Caki2 (cell line): ENCODE data around the gene PRPF8. TPM values are rescaled to one million over a fixed set of nuclear protein-coding genes. Genes with fewer than 3 reads are reported as not detected.
"Not testable (repeated sequence)": the region's sequence is repeated elsewhere in the genome, so short reads cannot be mapped to it uniquely, and the experiment has no call there.

Experiments
- DNase-seq: peaks from one replicate; pipeline ENCODE4 v3.0.0-alpha.2; 2015; ENCODE audit warnings: low read depth
- in situ Hi-C: cut with HindIII; loops from 2 replicates; pipeline ENCODE4 v1.10.0; 2016; ENCODE audit warnings: low sequenced_read_pairs, low pct_unique_long_range_greater_than_20kb, mixed read lengths
- total RNA-seq: library from RNA; depleted of rRNA; stranded (reverse); fragments of >200 nt; shearing (Covaris generic); gene quantifications from 2 replicates; pipeline ENCODE4 v1.2.3, GENCODE V29; 2014; ENCODE audit warnings: low replicate concordance; rRNA removed

Gene PRPF8
- total RNA-seq: 81.9 and 102 TPM in 2 replicates

- peak; percentile 94 for DNase-seq
- in situ Hi-C loops: no loop called here
Observed at GRCh38 chr17:1684378-1685189, at the start of gene PRPF8. Gene PRPF8 (minus strand): TSS chr17:1684867. CDS start chr17:1684571, 296 bp downstream.

DNA sequence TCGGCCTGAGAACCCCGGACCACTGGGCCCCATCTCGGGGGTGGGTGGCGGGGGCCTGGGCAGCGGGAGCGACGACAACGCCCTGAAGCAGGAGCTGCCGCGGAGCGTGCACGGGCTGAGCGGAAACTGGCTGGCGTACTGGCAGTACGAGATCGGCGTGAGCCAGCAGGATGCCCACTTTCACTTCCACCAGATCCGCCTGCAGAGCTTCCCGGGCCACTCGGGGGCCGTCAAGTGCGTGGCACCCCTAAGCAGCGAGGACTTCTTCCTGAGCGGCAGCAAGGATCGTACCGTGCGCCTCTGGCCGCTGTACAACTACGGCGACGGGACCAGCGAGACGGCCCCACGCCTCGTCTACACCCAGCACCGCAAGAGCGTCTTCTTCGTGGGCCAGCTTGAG lies 49.1 kb upstream of the PRPF8 start:
- in situ Hi-C loops: no loop called here
- DNase-seq: no peak

DNA sequence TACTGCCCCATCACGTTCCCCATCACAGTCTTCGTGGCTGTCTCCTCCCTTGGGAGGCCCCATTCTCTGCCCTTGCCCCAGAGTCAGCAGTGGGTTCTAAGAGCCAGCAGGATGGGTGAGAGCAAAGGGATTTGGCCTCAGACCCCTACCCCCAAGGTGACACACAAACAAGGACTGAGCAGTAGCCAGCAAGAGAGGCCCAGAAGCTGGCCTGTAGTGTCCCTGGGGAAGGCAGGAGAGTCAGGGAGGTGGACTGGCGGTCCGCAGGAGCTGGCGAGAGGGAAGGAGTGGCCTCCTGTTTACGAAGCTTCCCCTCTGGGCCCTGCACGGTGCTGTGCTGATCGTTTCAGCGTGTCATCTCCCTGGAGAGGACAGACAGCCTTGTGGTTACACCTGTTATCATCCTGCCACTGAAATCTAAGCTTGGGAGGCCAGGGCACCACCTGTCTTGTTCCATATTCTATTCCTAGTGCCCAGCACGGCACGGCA lies 48.2 kb upstream of the PRPF8 start:
- no peak for DNase-seq
- in situ Hi-C loops: no loop called here

DNA sequence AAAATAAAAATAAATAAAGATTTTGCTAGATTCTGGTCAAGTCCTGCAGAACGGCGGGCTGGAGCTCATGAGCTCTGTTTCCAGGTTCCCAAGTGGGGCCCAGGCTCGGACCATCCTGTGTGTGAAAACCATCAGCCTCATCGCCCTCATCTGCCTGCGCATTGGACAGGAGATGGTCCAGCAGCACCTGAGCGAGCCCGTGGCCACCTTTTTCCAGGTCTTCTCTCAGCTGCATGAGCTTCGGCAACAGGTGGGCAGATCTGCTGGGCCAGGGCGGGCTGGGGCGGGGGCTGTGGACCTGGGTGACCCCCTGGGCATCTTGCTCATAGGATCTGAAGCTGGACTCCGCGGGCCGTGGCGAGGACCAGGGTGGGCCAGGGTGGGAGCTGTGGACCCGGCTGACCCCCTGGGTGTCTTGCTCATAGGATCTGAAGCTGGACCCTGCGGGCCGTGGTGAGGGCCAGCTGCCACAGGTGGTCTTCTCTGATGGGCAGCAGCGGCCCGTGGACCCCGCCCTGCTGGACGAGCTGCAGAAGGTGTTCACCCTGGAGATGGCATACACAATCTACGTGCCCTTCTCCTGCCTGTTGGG lies 47.7 kb upstream of the PRPF8 start:
- DNase-seq: no peak
- in situ Hi-C loops: no loop called here

DNA sequence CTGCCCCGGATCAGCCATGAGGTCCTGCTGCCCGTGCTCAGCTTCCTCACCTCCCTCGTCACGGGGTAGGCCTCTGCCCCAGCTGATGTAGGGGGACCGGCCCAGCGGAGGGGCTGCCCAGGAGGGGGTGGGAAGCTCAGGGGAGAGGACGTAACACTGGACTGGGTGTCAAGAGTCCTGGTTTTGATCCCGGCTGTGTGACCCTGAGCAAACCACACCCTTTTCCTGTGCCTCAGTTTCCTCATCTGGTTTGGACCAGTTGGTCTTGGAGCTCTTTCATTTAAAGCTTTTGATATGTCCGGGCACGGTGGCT lies 46.5 kb upstream of the PRPF8 start:
- no peak for DNase-seq
- in situ Hi-C loops: no loop called here

DNA sequence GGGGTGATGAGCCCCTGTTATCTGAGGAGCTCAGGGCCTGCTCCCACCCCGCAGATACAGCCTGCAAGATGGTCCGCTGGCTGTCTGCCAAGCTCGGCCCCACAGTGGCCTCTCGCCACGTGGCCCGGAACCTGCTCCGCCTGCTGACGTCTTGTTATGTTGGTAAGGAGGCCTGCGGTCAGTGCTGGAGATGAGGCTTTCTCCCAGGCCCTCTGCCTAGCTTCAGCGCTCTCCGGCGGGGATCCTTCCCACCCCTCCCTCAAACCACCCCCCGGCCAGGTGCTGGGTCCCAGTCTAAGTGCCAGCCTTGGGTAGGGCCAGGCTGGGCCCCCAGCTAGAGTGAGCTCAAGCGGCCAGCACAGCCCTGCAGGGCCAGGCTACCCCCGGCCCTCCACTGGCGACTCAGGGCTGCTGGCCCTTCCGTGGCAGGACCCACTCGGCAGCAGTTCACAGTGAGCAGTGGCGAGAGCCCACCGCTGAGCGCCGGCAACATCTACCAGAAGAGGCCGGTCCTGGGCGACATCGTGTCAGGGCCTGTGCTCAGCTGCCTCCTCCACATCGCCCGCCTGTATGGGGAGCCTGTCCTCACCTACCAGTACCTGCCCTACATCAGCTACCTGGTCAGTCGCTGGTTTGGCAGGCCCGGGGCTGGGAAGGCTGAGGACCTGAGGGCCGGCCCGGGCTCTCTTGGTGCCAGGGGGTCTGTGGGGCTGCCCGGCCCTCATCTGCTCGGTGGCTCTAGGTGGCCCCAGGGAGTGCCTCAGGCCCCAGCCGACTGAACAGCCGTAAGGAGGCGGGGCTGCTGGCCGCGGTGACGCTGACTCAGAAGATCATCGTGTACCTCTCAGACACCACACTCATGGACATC lies 45.9 kb upstream of the PRPF8 start:
- in situ Hi-C loops: no loop called here

GRCh38 chr17:1729966-1730325 lies 45.3 kb upstream of the PRPF8 start:
- no peak for DNase-seq
- in situ Hi-C loops: no loop called here

More for the DNA sequence above, 45.9 kb upstream of the PRPF8 start:
- DNase-seq: peak; percentile 46

GRCh38 chr17:1727876-1728630 lies 43.4 kb upstream of the PRPF8 start:
- in situ Hi-C loops: no loop called here
- DNase-seq: no peak

DNA sequence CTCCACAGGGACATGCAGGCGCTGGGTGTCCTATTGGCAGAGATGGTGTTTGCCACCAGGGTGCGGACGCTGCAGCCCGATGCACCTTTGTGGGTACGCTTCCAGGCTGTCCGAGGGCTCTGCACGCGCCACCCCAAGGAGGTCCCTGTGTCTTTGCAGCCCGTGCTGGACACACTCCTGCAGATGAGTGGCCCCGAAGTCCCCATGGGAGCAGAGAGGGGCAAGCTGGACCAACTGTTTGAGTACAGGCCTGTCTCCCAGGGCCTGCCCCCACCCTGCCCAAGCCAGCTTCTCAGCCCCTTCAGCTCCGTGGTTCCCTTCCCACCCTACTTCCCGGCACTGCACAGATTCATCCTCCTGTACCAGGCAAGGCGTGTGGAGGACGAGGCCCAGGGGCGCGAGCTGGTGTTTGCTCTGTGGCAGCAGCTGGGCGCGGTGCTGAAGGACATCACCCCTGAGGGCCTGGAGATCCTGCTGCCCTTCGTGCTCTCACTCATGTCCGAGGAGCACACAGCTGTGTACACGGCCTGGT lies 42.7 kb upstream of the PRPF8 start:
- in situ Hi-C loops: no loop called here
- DNase-seq: no peak

GRCh38 chr17:1726626-1727257 lies 42.1 kb upstream of the PRPF8 start:
- DNase-seq: no peak
- in situ Hi-C loops: no loop called here

DNA sequence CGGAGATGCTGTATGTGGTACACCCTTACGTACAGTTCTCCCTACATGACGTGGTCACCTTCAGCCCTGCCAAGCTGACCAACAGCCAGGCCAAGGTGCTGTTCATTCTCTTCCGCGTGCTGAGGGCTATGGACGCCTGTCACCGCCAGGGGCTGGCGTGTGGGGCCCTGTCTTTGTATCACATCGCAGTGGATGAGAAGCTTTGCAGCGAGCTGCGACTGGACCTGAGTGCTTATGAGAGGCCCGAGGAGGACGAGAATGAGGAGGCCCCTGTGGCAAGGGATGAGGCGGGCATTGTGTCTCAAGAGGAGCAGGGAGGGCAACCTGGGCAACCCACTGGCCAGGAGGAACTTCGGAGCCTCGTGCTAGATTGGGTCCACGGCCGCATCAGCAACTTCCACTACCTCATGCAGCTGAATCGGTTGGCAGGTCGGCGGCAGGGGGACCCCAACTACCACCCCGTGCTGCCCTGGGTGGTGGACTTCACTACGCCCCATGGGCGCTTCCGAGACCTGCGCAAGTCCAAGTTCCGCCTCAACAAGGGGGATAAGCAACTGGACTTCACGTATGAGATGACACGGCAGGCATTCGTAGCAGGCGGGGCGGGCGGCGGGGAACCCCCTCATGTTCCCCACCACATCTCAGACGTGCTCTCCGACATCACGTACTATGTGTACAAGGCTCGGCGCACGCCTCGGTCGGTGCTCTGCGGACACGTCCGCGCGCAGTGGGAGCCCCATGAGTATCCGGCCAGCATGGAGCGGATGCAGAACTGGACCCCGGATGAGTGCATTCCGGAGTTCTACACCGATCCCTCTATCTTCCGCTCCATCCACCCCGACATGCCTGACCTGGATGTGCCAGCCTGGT lies 41.2 kb upstream of the PRPF8 start:
- in situ Hi-C loops: no loop called here
- no peak for DNase-seq

- in situ Hi-C loops: no loop called here
- peak; percentile 7 for DNase-seq
Observed at GRCh38 chr17:1724869-1725641, 40.4 kb upstream of the PRPF8 start.

DNA sequence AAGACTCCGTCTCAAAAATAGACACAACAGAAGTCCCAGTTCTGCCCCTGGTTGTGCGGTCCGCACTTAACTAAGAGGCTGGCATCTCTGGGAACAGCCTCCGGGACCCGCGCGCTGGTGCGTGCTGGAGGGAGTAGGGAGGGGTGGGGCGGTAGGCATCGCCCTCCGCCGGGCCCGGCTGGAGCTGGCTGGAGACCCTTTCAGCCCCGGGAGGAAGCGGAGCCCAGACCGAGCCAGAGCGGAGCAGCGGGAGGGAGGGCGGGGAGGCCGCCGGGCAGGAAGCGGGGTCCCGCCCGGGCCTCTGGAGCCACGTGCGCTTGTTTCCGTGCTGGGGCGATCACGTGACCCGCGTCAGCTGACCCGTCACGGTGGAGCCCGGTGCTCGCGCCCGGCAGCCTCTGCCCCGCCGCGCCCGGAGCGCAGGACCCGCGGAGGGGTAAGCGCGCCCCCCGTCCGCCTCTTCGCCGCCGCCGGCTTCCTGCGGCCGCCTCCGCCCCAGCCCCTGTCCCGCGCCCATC lies 39.7 kb upstream of the PRPF8 start, which contains the start of gene WDR81:
TSS of gene WDR81 (plus strand) at position 354 of the 518 bp plus-strand sequence. CDS start 256 bp downstream, outside the sequence.
- in situ Hi-C loops: no loop called here
- DNase-seq: peak; percentile 59

DNA sequence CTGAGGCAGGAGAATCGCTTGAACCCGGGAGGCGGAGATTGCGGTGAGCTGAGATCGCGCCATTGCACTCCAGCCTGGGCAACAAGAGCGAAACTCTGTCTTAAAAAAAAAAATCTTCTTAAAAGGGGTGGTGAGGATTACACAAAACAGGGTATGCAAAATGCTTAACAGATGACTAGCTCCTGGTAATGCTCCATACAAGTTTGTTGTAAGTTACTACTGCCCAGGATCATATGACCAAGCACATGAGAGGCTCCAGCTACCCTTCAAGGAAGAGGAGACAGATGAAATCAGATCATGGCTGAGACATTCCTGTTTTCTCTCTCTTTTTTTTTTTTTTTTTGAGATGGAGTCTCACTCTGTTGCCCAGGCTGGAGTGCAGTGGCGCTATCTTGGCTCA lies 37.4 kb upstream of the PRPF8 start:
- DNase-seq, in situ Hi-C loops: not testable (repeated sequence)

GRCh38 chr17:1720856-1721386 lies 36.3 kb upstream of the PRPF8 start:
- in situ Hi-C loops: no loop called here
- peak; percentile 39 for DNase-seq
